H1 (cell line): ENCODE data around the gene PAX6. TPM values are rescaled to one million over a fixed set of nuclear protein-coding genes. Genes with fewer than 3 reads are reported as not detected.

Experiments used
- CTCF ChIA-PET: fragments of 300-600 bp; sonication (Branson Sonifier 250); formaldehyde crosslinking; loops from one replicate; lab custom pipeline; 2021; ENCODE audit not compliant: partially characterized antibody; lab: Charles Lee
- POLR2A ChIA-PET: fragments of 300-600 bp; sonication (Branson Sonifier 250); formaldehyde crosslinking; loops from one replicate; lab custom pipeline; 2021; ENCODE audit warnings: inconsistent platforms; ENCODE audit not compliant: partially characterized antibody; lab: Charles Lee
- DNase-seq, 2 experiments: peaks; one replicate each; pipeline versions ENCODE4 v3.0.0 to v3.0.0-alpha.2; 2010 to 2022; ENCODE audit warnings: low spot score in 2 of 2, low read depth in 1 of 2, mixed read lengths in 1 of 2
- FAIRE-seq: peaks from 2 replicates; lab custom pipeline; 2011; peaks lifted over from hg19 to GRCh38; lab: Jason Lieb, UNC
- H2AFZ ChIP-seq: 2 replicates; pipeline ENCODE4 v1.8.1; 2012; ENCODE audit warnings: low read length, inconsistent platforms
- H2AK5ac ChIP-seq: 2 replicates; pipeline ENCODE4 v1.6.1; 2013; ENCODE audit warnings: low read depth, low read length
- H2BK120ac ChIP-seq: replicated peaks from 2 replicates; pipeline ENCODE3; 2013; ENCODE audit warnings: low read depth, low read length, inconsistent platforms
- H2BK12ac ChIP-seq: 2 replicates; pipeline ENCODE4 v1.6.1; 2013; ENCODE audit warnings: low read depth, low read length
- H2BK15ac ChIP-seq: 2 replicates; pipeline ENCODE4 v1.6.1; 2013; ENCODE audit warnings: low read length
- H2BK20ac ChIP-seq: 2 replicates; pipeline ENCODE4 v1.6.1; 2013; ENCODE audit warnings: low read length
- H2BK5ac ChIP-seq: 2 replicates; pipeline ENCODE4 v1.6.1; 2013; ENCODE audit warnings: low read depth, low read length
- H3K14ac ChIP-seq: 2 replicates; pipeline ENCODE4 v1.6.1; 2013; ENCODE audit warnings: inconsistent platforms; ENCODE audit not compliant: insufficient read length
- H3K18ac ChIP-seq: 2 replicates; pipeline ENCODE4 v1.6.1; 2013; ENCODE audit warnings: low read length; ENCODE audit errors: extremely low read depth
- H3K23ac ChIP-seq: 2 replicates; pipeline ENCODE4 v1.6.1; 2013; ENCODE audit warnings: inconsistent platforms; ENCODE audit not compliant: insufficient read length
- H3K23me2 ChIP-seq: 2 replicates; pipeline ENCODE4 v1.6.1; 2013; ENCODE audit warnings: low read depth, low read length
- H3K27ac ChIP-seq: 2 replicates; pipeline ENCODE4 v1.6.1; 2011; ENCODE audit warnings: low read depth, low read length, inconsistent platforms
- H3K27me3 ChIP-seq, 4 experiments: replicated peaks in 1 of 4; 1 replicate in 1 of 4; 2 replicates in 3 of 4; pipeline versions ENCODE4 v1.6.1 to v1.8.1; 2011 to 2013; ENCODE audit warnings: low read length in 3 of 4, mild to moderate bottlenecking in 3 of 4, inconsistent platforms in 2 of 4, mixed read lengths in 2 of 4, moderate library complexity in 1 of 4; ENCODE audit not compliant: control insufficient read depth in 3 of 4, insufficient read depth in 3 of 4; ENCODE audit errors: extremely low read depth in 1 of 4
- H3K36me3 ChIP-seq, 4 experiments: 2 replicates each; pipeline versions ENCODE4 v1.6.1 to v1.8.1; 2011 to 2013; ENCODE audit warnings: mild to moderate bottlenecking in 4 of 4, low read length in 3 of 4, moderate library complexity in 2 of 4, control low read depth in 1 of 4, inconsistent platforms in 1 of 4; ENCODE audit not compliant: insufficient read depth in 4 of 4, control insufficient read depth in 2 of 4
- H3K4ac ChIP-seq: replicated peaks from 2 replicates; pipeline ENCODE3; 2013; ENCODE audit warnings: low read length, low read depth, mixed read lengths, inconsistent platforms; ENCODE audit not compliant: insufficient read length
- H3K4me1 ChIP-seq, 4 experiments: replicated peaks in 1 of 4; 1 replicate in 1 of 4; 2 replicates in 3 of 4; pipeline versions ENCODE4 v1.6.1 to v1.8.1; 2011 to 2013; ENCODE audit warnings: low read length in 3 of 4, inconsistent platforms in 2 of 4, mixed read lengths in 1 of 4; ENCODE audit not compliant: insufficient read depth in 4 of 4, control insufficient read depth in 3 of 4
- H3K4me2 ChIP-seq, 2 experiments: 2 replicates each; pipeline versions ENCODE4 v1.6.1 to v1.8.1; 2011 to 2013; ENCODE audit warnings: low read depth in 2 of 2, low read length in 2 of 2, control low read depth in 1 of 2, inconsistent platforms in 1 of 2, mild to moderate bottlenecking in 1 of 2; ENCODE audit not compliant: insufficient read depth in 1 of 2
- H3K4me3 ChIP-seq, 4 experiments: fragments of 200-600, 300-600 bp in 1 of 4; sonication (generic), shearing (Covaris generic), sonication (Bioruptor Twin) in 1 of 4; 2 replicates each; pipeline versions ENCODE4 v1.5.1 to v1.8.1; 2011 to 2016; ENCODE audit warnings: low read length in 4 of 4, low read depth in 3 of 4, control low read depth in 2 of 4, inconsistent platforms in 2 of 4, mild to moderate bottlenecking in 2 of 4, mixed read lengths in 1 of 4, moderate library complexity in 1 of 4; ENCODE audit not compliant: insufficient read depth in 2 of 4; ENCODE audit errors: extremely low read depth in 1 of 4
- H3K56ac ChIP-seq: replicated peaks from 2 replicates; pipeline ENCODE3; 2013; ENCODE audit warnings: low read depth, mild to moderate bottlenecking, mixed read lengths, low read length, inconsistent platforms; ENCODE audit not compliant: insufficient read length
- H3K79me1 ChIP-seq: 2 replicates; pipeline ENCODE4 v1.6.1; 2013; ENCODE audit warnings: low read depth, low read length, control low read depth
- H3K79me2 ChIP-seq, 2 experiments: 2 replicates each; pipeline versions ENCODE4 v1.6.1 to v1.8.1; 2012 to 2013; ENCODE audit warnings: low read length in 2 of 2, mild to moderate bottlenecking in 2 of 2, inconsistent platforms in 1 of 2; ENCODE audit not compliant: insufficient read depth in 2 of 2, control insufficient read depth in 1 of 2
- H3K9ac ChIP-seq, 4 experiments: replicated peaks in 1 of 4; 1 replicate in 1 of 4; 2 replicates in 3 of 4; pipeline versions ENCODE4 v1.6.1 to v1.8.1; 2011 to 2013; ENCODE audit warnings: low read depth in 3 of 4, low read length in 3 of 4, control low read depth in 2 of 4, mild to moderate bottlenecking in 2 of 4, moderate library complexity in 2 of 4, inconsistent platforms in 1 of 4; ENCODE audit errors: extremely low read depth in 1 of 4
- H3K9me3 ChIP-seq, 2 experiments: 2 replicates each; pipeline versions ENCODE4 v1.6.1 to v1.8.1; 2012 to 2013; ENCODE audit warnings: mild to moderate bottlenecking in 2 of 2, moderate library complexity in 2 of 2, control low read depth in 1 of 2, inconsistent platforms in 1 of 2, low read depth in 1 of 2, low read length in 1 of 2, mixed read lengths in 1 of 2; ENCODE audit not compliant: insufficient read depth in 2 of 2
- H4K20me1 ChIP-seq, 2 experiments: replicated peaks in 1 of 2; 2 replicates each; pipeline versions ENCODE3 to v1.8.1; 2011 to 2013; ENCODE audit warnings: inconsistent platforms in 2 of 2, low read length in 2 of 2, mild to moderate bottlenecking in 1 of 2; ENCODE audit not compliant: insufficient read depth in 2 of 2, control insufficient read depth in 1 of 2
- H4K5ac ChIP-seq: 2 replicates; pipeline ENCODE4 v1.6.1; 2013; ENCODE audit warnings: low read length, low read depth, mixed read lengths, inconsistent platforms; ENCODE audit not compliant: insufficient read length
- H4K8ac ChIP-seq: 2 replicates; pipeline ENCODE4 v1.8.0; 2013; ENCODE audit warnings: mild to moderate bottlenecking, moderate library complexity, low read length, inconsistent platforms; ENCODE audit not compliant: insufficient read depth; ENCODE audit errors: extremely low read depth
- H4K91ac ChIP-seq: replicated peaks from 2 replicates; pipeline ENCODE3; 2013; ENCODE audit warnings: low read length, mixed read lengths, inconsistent platforms; ENCODE audit not compliant: insufficient read length
- WGBS, 2 experiments: shearing (Covaris generic) in 1 of 2; methylation state at CpG; one replicate each; pipeline versions ENCODE4 v1.1.6 to v1.1.7; 2013 to 2015; ENCODE audit warnings: low lambda C conversion rate in 2 of 2, mixed read lengths in 2 of 2, inconsistent platforms in 1 of 2, low coverage in 1 of 2, missing lambda C conversion rate in 1 of 2; ENCODE audit not compliant: insufficient replicate concordance in 2 of 2, insufficient coverage in 1 of 2, insufficient read length in 1 of 2; ENCODE audit errors: extremely low coverage in 1 of 2, missing lambda C conversion rate in 1 of 2; 5-methylcytosine and 5-hydroxymethylcytosine counted together
- polyA plus RNA-seq, 7 experiments: library from polyadenylated mRNA; depleted of rRNA in 3 of 7; stranded (reverse) in 5 of 7; unstranded in 2 of 7; fragments of >200 nt in 5 of 7; fragments of 200-250 nt in 2 of 7; gene quantifications; 1 replicate in 5 of 7; 2 replicates in 1 of 7; 4 replicates in 1 of 7; pipeline versions ENCODE4 v1.2.1 to v1.2.3, GENCODE V29; 2011 to 2013; ENCODE audit warnings: missing spikeins in 2 of 7, mixed read lengths in 2 of 7
- total RNA-seq: library from RNA; stranded (reverse); fragmentation: NEBNext Ultra II Directional; extraction: Animal tissue kit (Norgen Biotek cat#: 25700); gene quantifications from 2 replicates; pipeline ENCODE4 v1.2.1, GENCODE V29; 2021

Gene PAX6
- total and polyA plus RNA-seq, 2 of the 8 experiments (the other 6 are each of a cell fraction or from before 2014, with no cell fraction given), result 0.30 to 0.65 TPM

DNA sequence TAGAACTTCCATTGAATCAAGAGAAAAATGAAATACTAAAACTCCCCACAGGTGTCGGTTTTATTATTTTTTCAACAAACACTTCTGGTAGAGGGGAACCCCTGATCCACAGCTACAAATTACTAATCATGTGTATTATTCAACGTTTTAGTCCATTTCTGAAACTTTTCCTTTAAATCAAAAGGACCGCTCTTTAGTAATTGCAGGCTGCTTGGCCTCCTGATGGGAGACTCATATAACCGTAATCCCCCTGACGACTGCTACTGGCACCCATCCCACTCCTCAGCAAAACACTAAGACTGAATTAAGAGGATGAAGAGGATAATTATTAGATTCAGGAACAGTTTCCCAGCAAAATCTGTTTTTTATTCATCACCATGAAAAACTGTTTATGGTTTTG is 46.4 kb downstream of the PAX6 start:
- POLR2A ChIA-PET, result no interaction called here
- H3K27me3 ChIP-seq, result no peaks in the 10 kb centered on the region
- H2AK5ac ChIP-seq, result no peak overlapping the region
- no peak overlapping the region for H3K4me2 ChIP-seq
- H3K23me2 ChIP-seq, result no peaks in the 10 kb centered on the region
- H3K14ac ChIP-seq, result no peak overlapping the region
- H3K79me2 ChIP-seq, result no peaks in the 10 kb centered on the region
- no peaks in the 10 kb centered on the region for H4K20me1 ChIP-seq
- no peak overlapping the region for H2AFZ ChIP-seq
- no peak overlapping the region for H3K4me3 ChIP-seq
- H2BK5ac ChIP-seq, result no peak overlapping the region
- FAIRE-seq (no peak), DNase-seq (no peak)
- H4K5ac ChIP-seq, result no peak overlapping the region
- no peak overlapping the region for H2BK120ac ChIP-seq
- CTCF ChIA-PET, result interaction anchor here (1.9 kb wide), 1 partner anchor 34 kb away, joined by 4 read pairs; no protein-coding TSS in a partner anchor
- H3K23ac ChIP-seq, result no peak overlapping the region
- no peak overlapping the region for H2BK20ac ChIP-seq
- H3K9me3 ChIP-seq, result no peaks in the 10 kb centered on the region
- H3K4ac ChIP-seq, result no peak overlapping the region
- no peak overlapping the region for H3K18ac ChIP-seq
- H3K4me1 ChIP-seq, result peaks cover 0 to 5% (median 0%) of the 10 kb centered on the region in 4 experiments; a peak in 1 of 7 replicates
- no peaks in the 10 kb centered on the region for H3K36me3 ChIP-seq
- no peak overlapping the region for H2BK15ac ChIP-seq
- H4K91ac ChIP-seq, result no peak overlapping the region
- 80% methylated on average over 5 of the region's 5 CpGs; no CpG with 5 or more reads in 1 of the 2 experiments for WGBS, 2 experiments
- H3K27ac ChIP-seq, result no peak overlapping the region
- H4K8ac ChIP-seq, result no peak overlapping the region
- H3K56ac ChIP-seq, result no peak overlapping the region
- H3K79me1 ChIP-seq, result no peaks in the 10 kb centered on the region
- no peak overlapping the region for H3K9ac ChIP-seq
- H2BK12ac ChIP-seq, result no peak overlapping the region
